WTC11 (cell line): Measurements from ENCODE around the gene GPATCH1. TPM values are rescaled to one million over a fixed set of nuclear protein-coding genes. Genes with fewer than 3 reads are reported as not detected.

Experiments
- ATAC-seq: fragments of 200-7000 bp; cut with Tn5 transposase; 2 replicates; pipeline ENCODE4 v1.10.0; 2021; ENCODE audit warnings: mild to moderate bottlenecking, moderate library complexity
- CTCF ChIA-PET: fragments of 300-600 bp; sonication (Branson Sonifier 250); formaldehyde crosslinking; loops from one replicate; lab custom pipeline; 2021; ENCODE audit warnings: antibody characterized with exemption; lab: Charles Lee
- POLR2A ChIA-PET: fragments of 350-600 bp; sonication (Branson Sonifier 250); formaldehyde crosslinking; loops from one replicate; lab custom pipeline; 2021; ENCODE audit warnings: antibody characterized with exemption; lab: Charles Lee
- DNase-seq: peaks from one replicate; pipeline ENCODE4 v3.0.0; 2021; ENCODE audit warnings: low spot score
- H3K27ac Mint-ChIP-seq: 2 replicates; pipeline ENCODE4 v1.8.0; 2021; ENCODE audit warnings: mixed read lengths
- H3K27me3 Mint-ChIP-seq: 2 replicates; pipeline ENCODE4 v1.8.0; 2021; ENCODE audit warnings: low read depth, mild to moderate bottlenecking, moderate library complexity, mixed read lengths
- H3K36me3 Mint-ChIP-seq: 2 replicates; pipeline ENCODE4 v1.8.0; 2021; ENCODE audit warnings: mixed read lengths
- H3K4me1 Mint-ChIP-seq: 2 replicates; pipeline ENCODE4 v1.8.0; 2022; ENCODE audit warnings: mixed read lengths
- H3K4me3 Mint-ChIP-seq: 2 replicates; pipeline ENCODE4 v1.8.0; 2021; ENCODE audit warnings: mild to moderate bottlenecking, moderate library complexity, mixed read lengths
- H3K9me3 Mint-ChIP-seq: 2 replicates; pipeline ENCODE4 v1.8.0; 2021; ENCODE audit warnings: mixed read lengths
- EMX1 ChIP-seq: fragments of 250-450 bp; sonication (Bioruptor Pico); IDR thresholded peaks from 2 replicates; pipeline ENCODE4 v1.8.0; 2021; ENCODE audit warnings: mild to moderate bottlenecking
- FOXJ3 ChIP-seq: sonication (generic); formaldehyde crosslinking; IDR thresholded peaks from 2 replicates; pipeline ENCODE4 v1.9.0; 2021; ENCODE audit warnings: missing genetic modification reagents, mild to moderate bottlenecking, borderline replicate concordance
- GABPB1 ChIP-seq: sonication (generic); formaldehyde crosslinking; IDR thresholded peaks from 2 replicates; pipeline ENCODE4 v1.8.1; 2023; ENCODE audit warnings: mild to moderate bottlenecking, missing genetic modification reagents
- KAT7 ChIP-seq: sonication (generic); formaldehyde crosslinking; IDR thresholded peaks from 2 replicates; pipeline ENCODE4 v1.8.1; 2023; ENCODE audit warnings: missing genetic modification reagents, mild to moderate bottlenecking, borderline replicate concordance
- PRRX2 ChIP-seq: fragments of 250-450 bp; sonication (Bioruptor Pico); IDR thresholded peaks from 2 replicates; pipeline ENCODE4 v1.8.0; 2021; ENCODE audit warnings: mild to moderate bottlenecking
- TCF7 ChIP-seq: sonication (generic); formaldehyde crosslinking; IDR thresholded peaks from 2 replicates; pipeline ENCODE4 v1.8.0; 2022; ENCODE audit warnings: mild to moderate bottlenecking, low read depth, missing genetic modification reagents, moderate library complexity
- TP53 ChIP-seq: sonication (generic); formaldehyde crosslinking; IDR thresholded peaks from 2 replicates; pipeline ENCODE4 v1.8.1; 2023; ENCODE audit warnings: mild to moderate bottlenecking, missing genetic modification reagents
- ZNF121 ChIP-seq: sonication (generic); formaldehyde crosslinking; IDR thresholded peaks from 2 replicates; pipeline ENCODE4 v1.8.0; 2023; ENCODE audit warnings: missing genetic modification reagents
- ZNF416 ChIP-seq: fragments of 250-450 bp; sonication (Bioruptor Pico); IDR thresholded peaks from 2 replicates; pipeline ENCODE4 v1.9.0; 2021; ENCODE audit warnings: mild to moderate bottlenecking, inconsistent platforms
- total RNA-seq: library from RNA; stranded (reverse); gene quantifications from 3 replicates; pipeline ENCODE4 v1.2.3, GENCODE V29; 2021
- TF ChIP-seq, protein P1 (sequence below): sonication (generic); formaldehyde crosslinking; conservative IDR thresholded peaks from 2 replicates; pipeline ENCODE4 v1.8.1; 2023; ENCODE audit warnings: mild to moderate bottlenecking, low read depth, missing genetic modification reagents, moderate library complexity
- TF ChIP-seq, protein P2 (sequence below): sonication (generic); formaldehyde crosslinking; IDR thresholded peaks from 2 replicates; pipeline ENCODE4 v1.8.0; 2022; ENCODE audit warnings: mild to moderate bottlenecking, missing genetic modification reagents
- TF ChIP-seq, protein P3 (sequence below): sonication (generic); formaldehyde crosslinking; IDR thresholded peaks from 2 replicates; pipeline ENCODE4 v1.8.0; 2022; ENCODE audit warnings: mild to moderate bottlenecking, missing genetic modification reagents
- TF ChIP-seq, protein P4 (sequence below): sonication (generic); formaldehyde crosslinking; IDR thresholded peaks from 2 replicates; pipeline ENCODE4 v1.8.0; 2022; ENCODE audit warnings: mild to moderate bottlenecking, missing genetic modification reagents
- TF ChIP-seq, protein P5 (sequence below): sonication (generic); formaldehyde crosslinking; IDR thresholded peaks from 2 replicates; pipeline ENCODE4 v1.8.1; 2022; ENCODE audit warnings: mild to moderate bottlenecking, moderate library complexity, missing genetic modification reagents

GPATCH1 gene
- total RNA-seq, 1 experiment from 2014 or later = 10.7 TPM

DNA sequence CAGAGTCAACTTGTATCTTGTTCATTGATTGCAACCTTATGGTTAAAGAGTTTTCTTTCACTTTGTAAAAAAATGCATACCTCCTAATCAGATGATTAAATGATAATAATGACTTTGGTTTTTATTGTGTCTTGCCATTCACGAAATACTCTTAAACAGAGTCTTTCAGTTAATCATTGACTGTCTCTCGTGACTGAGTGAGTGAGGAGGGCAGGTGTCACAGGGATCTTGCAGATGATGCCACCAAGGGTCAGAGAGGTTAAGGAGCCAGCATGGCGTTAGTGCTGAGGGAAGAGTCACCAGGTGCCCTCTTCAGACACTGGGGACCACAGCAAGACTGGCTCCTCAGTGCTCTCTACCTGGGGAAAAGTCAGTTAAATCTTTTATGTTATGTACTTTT lies 8.0 kb downstream of the GPATCH1 start (continued):
- no peak for TF ChIP-seq FOXJ3
- TF ChIP-seq, protein P1, sequence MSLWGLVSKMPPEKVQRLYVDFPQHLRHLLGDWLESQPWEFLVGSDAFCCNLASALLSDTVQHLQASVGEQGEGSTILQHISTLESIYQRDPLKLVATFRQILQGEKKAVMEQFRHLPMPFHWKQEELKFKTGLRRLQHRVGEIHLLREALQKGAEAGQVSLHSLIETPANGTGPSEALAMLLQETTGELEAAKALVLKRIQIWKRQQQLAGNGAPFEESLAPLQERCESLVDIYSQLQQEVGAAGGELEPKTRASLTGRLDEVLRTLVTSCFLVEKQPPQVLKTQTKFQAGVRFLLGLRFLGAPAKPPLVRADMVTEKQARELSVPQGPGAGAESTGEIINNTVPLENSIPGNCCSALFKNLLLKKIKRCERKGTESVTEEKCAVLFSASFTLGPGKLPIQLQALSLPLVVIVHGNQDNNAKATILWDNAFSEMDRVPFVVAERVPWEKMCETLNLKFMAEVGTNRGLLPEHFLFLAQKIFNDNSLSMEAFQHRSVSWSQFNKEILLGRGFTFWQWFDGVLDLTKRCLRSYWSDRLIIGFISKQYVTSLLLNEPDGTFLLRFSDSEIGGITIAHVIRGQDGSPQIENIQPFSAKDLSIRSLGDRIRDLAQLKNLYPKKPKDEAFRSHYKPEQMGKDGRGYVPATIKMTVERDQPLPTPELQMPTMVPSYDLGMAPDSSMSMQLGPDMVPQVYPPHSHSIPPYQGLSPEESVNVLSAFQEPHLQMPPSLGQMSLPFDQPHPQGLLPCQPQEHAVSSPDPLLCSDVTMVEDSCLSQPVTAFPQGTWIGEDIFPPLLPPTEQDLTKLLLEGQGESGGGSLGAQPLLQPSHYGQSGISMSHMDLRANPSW (CRISPR knock-in tag) = no peak
- TF ChIP-seq KAT7 (CRISPR knock-in tag) = no peak
- TF ChIP-seq, protein P2, sequence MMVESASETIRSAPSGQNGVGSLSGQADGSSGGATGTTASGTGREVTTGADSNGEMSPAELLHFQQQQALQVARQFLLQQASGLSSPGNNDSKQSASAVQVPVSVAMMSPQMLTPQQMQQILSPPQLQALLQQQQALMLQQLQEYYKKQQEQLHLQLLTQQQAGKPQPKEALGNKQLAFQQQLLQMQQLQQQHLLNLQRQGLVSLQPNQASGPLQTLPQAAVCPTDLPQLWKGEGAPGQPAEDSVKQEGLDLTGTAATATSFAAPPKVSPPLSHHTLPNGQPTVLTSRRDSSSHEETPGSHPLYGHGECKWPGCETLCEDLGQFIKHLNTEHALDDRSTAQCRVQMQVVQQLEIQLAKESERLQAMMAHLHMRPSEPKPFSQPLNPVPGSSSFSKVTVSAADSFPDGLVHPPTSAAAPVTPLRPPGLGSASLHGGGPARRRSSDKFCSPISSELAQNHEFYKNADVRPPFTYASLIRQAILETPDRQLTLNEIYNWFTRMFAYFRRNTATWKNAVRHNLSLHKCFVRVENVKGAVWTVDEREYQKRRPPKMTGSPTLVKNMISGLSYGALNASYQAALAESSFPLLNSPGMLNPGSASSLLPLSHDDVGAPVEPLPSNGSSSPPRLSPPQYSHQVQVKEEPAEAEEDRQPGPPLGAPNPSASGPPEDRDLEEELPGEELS = no peak
- no peak for TF ChIP-seq GABPB1 (CRISPR knock-in tag)
- no peak for TF ChIP-seq TP53 (CRISPR knock-in tag)

DNA sequence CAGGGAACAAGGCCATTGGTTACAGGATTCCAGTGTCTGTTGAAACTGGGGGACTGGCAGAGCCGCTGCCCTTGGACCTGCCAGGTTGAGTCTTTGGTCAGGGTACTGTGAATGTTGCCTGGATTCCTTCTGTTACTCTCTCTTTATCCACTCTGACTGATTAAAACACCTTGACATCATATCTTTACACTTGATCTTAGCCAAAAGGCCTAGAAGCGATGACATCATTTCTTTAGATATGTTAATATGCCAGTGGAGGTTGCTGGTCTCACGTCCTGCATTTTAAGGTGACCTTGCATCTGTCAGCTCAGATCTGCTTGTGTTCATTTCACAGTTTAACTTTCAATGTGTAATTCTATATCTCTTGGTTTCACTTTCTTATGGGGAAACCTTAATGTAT lies 9.2 kb downstream of the GPATCH1 start:
- H3K4me1 Mint-ChIP-seq = peaks cover 5% of the 10 kb centered on the region
- TF ChIP-seq ZNF416 (CRISPR knock-in tag) (no peak), PRRX2 (CRISPR knock-in tag) (no peak), TCF7 (CRISPR knock-in tag) (no peak), ZNF121 (CRISPR knock-in tag) (no peak)
- TF ChIP-seq, protein P3, sequence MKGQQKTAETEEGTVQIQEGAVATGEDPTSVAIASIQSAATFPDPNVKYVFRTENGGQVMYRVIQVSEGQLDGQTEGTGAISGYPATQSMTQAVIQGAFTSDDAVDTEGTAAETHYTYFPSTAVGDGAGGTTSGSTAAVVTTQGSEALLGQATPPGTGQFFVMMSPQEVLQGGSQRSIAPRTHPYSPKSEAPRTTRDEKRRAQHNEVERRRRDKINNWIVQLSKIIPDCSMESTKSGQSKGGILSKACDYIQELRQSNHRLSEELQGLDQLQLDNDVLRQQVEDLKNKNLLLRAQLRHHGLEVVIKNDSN = no peak
- TF ChIP-seq, protein P4, sequence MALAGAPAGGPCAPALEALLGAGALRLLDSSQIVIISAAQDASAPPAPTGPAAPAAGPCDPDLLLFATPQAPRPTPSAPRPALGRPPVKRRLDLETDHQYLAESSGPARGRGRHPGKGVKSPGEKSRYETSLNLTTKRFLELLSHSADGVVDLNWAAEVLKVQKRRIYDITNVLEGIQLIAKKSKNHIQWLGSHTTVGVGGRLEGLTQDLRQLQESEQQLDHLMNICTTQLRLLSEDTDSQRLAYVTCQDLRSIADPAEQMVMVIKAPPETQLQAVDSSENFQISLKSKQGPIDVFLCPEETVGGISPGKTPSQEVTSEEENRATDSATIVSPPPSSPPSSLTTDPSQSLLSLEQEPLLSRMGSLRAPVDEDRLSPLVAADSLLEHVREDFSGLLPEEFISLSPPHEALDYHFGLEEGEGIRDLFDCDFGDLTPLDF = no peak
- POLR2A ChIA-PET = no interaction called here
- no peak overlapping the region for H3K27ac Mint-ChIP-seq
- DNase-seq (no peak), ATAC-seq (no peak)
- CTCF ChIA-PET = no interaction called here
- no peak overlapping the region for H3K4me3 Mint-ChIP-seq
- H3K9me3 Mint-ChIP-seq = no peaks in the 10 kb centered on the region
- no peaks in the 10 kb centered on the region for H3K27me3 Mint-ChIP-seq
- peaks cover 31% of the 10 kb centered on the region for H3K36me3 Mint-ChIP-seq

DNA sequence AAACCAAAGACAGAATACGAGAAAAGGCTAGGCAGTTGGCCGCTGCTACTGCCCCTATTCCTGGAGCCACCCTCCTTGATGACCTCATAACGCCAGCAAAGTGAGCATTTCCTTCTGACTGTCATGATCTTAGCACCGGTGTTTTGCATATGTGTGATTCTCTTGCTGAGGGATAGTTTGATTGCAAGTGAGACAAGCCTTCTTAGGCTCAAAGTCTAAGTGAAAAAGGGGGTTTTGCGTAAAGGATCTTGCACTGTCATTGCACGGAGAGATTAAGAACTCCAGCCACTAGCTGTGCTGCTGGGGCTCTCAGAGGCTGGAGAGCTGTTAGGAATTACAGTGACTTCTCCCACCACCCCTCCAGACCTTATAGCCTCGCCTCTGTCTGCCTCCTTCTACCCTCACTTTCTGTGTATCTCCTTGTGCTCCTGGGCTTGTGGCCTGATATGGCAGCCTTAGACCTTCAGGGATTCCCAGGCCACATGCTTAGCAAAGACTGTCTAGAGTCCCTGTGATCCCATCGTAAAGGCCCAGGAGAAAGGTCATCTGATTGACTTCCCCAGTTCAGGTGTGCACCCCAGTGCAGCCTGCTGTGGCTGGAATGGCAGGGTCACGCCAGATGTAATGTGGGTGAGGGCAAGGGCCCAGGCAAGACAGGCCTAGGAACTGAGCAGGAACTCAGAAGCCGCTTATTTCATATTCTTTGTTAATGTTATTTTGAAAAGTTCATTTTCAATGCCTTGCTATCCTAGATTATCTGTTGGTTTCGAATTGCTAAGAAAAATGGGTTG lies 12.6 kb downstream of the GPATCH1 start:
- Mint-ChIP-seq H3K27ac (peak overlapping the region; percentile 4; the same call in 1 of the 2 replicates), H3K27me3 (no peaks in the 10 kb centered on the region), H3K9me3 (no peaks in the 10 kb centered on the region), H3K4me3 (no peak overlapping the region), H3K36me3 (peaks cover 52% of the 10 kb centered on the region), H3K4me1 (peaks cover 5% of the 10 kb centered on the region)
- no peak for DNase-seq
- TF ChIP-seq GABPB1 (CRISPR knock-in tag) (no peak), EMX1 (CRISPR knock-in tag) (no peak)
- TF ChIP-seq, protein P5, sequence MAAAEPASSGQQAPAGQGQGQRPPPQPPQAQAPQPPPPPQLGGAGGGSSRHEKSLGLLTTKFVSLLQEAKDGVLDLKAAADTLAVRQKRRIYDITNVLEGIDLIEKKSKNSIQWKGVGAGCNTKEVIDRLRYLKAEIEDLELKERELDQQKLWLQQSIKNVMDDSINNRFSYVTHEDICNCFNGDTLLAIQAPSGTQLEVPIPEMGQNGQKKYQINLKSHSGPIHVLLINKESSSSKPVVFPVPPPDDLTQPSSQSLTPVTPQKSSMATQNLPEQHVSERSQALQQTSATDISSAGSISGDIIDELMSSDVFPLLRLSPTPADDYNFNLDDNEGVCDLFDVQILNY (CRISPR knock-in tag) = no peak
- ChIA-PET CTCF (no interaction called here), POLR2A (no interaction called here)
- no peak for ATAC-seq
